BLaER1 treated with 17β-estradiol and CSF1 and Interleukin-3, amounts not matched to agents 10 nM and 100 nM (cell line): ENCODE measurements around the gene MMP23B.
"Not testable (repeated sequence)": the region's sequence is repeated elsewhere in the genome, so short reads cannot be mapped to it uniquely, and the experiment has no call there.

Source experiments
- H3K27ac ChIP-seq, 11 experiments: shearing (Covaris generic); formaldehyde crosslinking; 2 replicates each; pipeline ENCODE4 v1.8.1; 2022
- H3K27me3 ChIP-seq, 11 experiments: shearing (Covaris generic); formaldehyde crosslinking; 2 replicates each; pipeline ENCODE4 v1.8.1; 2022
- H3K36me3 ChIP-seq, 11 experiments: shearing (Covaris generic); formaldehyde crosslinking; 2 replicates each; pipeline ENCODE4 v1.8.1; 2022
- H3K4me1 ChIP-seq, 10 experiments: shearing (Covaris generic); formaldehyde crosslinking; 2 replicates each; pipeline ENCODE4 v1.8.1; 2022
- H3K4me2 ChIP-seq, 11 experiments: shearing (Covaris generic); formaldehyde crosslinking; 2 replicates each; pipeline ENCODE4 v1.8.1; 2022
- H3K4me3 ChIP-seq, 10 experiments: shearing (Covaris generic); formaldehyde crosslinking; 2 replicates each; pipeline ENCODE4 v1.8.1; 2022
- H3K9ac ChIP-seq, 11 experiments: shearing (Covaris generic); formaldehyde crosslinking; 2 replicates each; pipeline ENCODE4 v1.8.1; 2022
- H3K9me3 ChIP-seq, 11 experiments: shearing (Covaris generic); formaldehyde crosslinking; replicated peaks in 1 of 11; 2 replicates each; pipeline ENCODE4 v1.8.1; 2022
- H4K20me1 ChIP-seq, 11 experiments: shearing (Covaris generic); formaldehyde crosslinking; 2 replicates each; pipeline ENCODE4 v1.8.1; 2022
- Cebpa-rat ChIP-seq, 11 experiments: shearing (Covaris generic); IDR thresholded peaks; 2 replicates each; pipeline ENCODE4 v1.8.1; 2022

The MMP23B gene

GRCh38 chr1:1647567-1648241 lies 15.7 kb downstream of the MMP23B start:
- H3K4me3 ChIP-seq, H3K4me1 ChIP-seq, H3K9ac ChIP-seq, H3K27me3 ChIP-seq, H3K27ac ChIP-seq, H3K9me3 ChIP-seq, H3K4me2 ChIP-seq: not testable (repeated sequence)
- Histone ChIP-seq H4K20me1 (peaks cover 0 to 12% (median 0%) of the 10 kb centered on the region in 11 experiments; a peak in 2 of 22 replicates), H3K36me3 (peaks cover 62 to 74% (median 66%) of the 10 kb centered on the region in 11 experiments)

- H4K20me1 ChIP-seq = peaks cover 0 to 12% (median 0%) of the 10 kb centered on the region in 11 experiments; a peak in 2 of 22 replicates
- not testable (repeated sequence) for H3K4me2 ChIP-seq, H3K27me3 ChIP-seq, H3K4me3 ChIP-seq, H3K4me1 ChIP-seq, H3K9ac ChIP-seq, H3K9me3 ChIP-seq, H3K27ac ChIP-seq
- H3K36me3 ChIP-seq = peaks cover 67 to 79% (median 71%) of the 10 kb centered on the region in 11 experiments
These were observed 16.3 kb downstream of the MMP23B start for GRCh38 chr1:1648265-1648664.

GRCh38 chr1:1658583-1659549 lies 26.9 kb downstream of the MMP23B start, which contains the start of gene CDK11B:
Gene CDK11B (minus strand): TSS chr1:1659004. CDS start chr1:1657485, 1,519 bp downstream.
- Histone ChIP-seq H3K27ac (peak within 1 kb of the TSS; percentile 82 to 96 (median 90)), H3K4me3 (peak within 1 kb of the TSS; percentile 66 to 79 (median 74)), H3K4me2 (peak within 1 kb of the TSS; percentile 62 to 74 (median 67)), H3K36me3 (peaks cover 28 to 33% (median 32%) of the 10 kb centered on the region in 11 experiments), H3K9ac (peak within 1 kb of the TSS; percentile 75 to 92 (median 85)), H4K20me1 (peaks cover 0 to 11% (median 5%) of the 10 kb centered on the region in 11 experiments; a peak in 4 of 22 replicates)
- H3K9me3 ChIP-seq, H3K27me3 ChIP-seq, H3K4me1 ChIP-seq: not testable (repeated sequence)

GRCh38 chr1:1662392-1662791 lies 30.4 kb downstream of the MMP23B start:
- H3K4me3 ChIP-seq, H3K4me2 ChIP-seq, H3K27ac ChIP-seq, H3K9ac ChIP-seq, H3K9me3 ChIP-seq, H3K4me1 ChIP-seq, H3K27me3 ChIP-seq: not testable (repeated sequence)
- H4K20me1 ChIP-seq = peaks cover 0 to 13% (median 0%) of the 10 kb centered on the region in 11 experiments; a peak in 2 of 22 replicates
- H3K36me3 ChIP-seq = peaks cover 19 to 26% (median 22%) of the 10 kb centered on the region in 11 experiments

GRCh38 chr1:1662830-1663560 lies 31.0 kb downstream of the MMP23B start:
- H4K20me1 ChIP-seq = peaks cover 0 to 13% (median 0%) of the 10 kb centered on the region in 11 experiments; a peak in 2 of 22 replicates
- H3K4me2 ChIP-seq, H3K9ac ChIP-seq, H3K27me3 ChIP-seq, H3K4me1 ChIP-seq, H3K4me3 ChIP-seq, H3K9me3 ChIP-seq: not testable (repeated sequence)
- H3K36me3 ChIP-seq = peaks cover 19 to 31% (median 25%) of the 10 kb centered on the region in 11 experiments
- peak overlapping the region in 3 of 11 experiments; percentile 37 to 55 (median 40); a peak in 3 of 22 replicates for H3K27ac ChIP-seq

- peaks cover 0 to 10% (median 0%) of the 10 kb centered on the region in 10 experiments; a peak in 4 of 20 replicates for H3K4me1 ChIP-seq
- peaks cover 27 to 43% (median 36%) of the 10 kb centered on the region in 11 experiments for H3K36me3 ChIP-seq
- peaks cover 0 to 14% (median 0%) of the 10 kb centered on the region in 11 experiments; a peak in 2 of 22 replicates for H4K20me1 ChIP-seq
- not testable (repeated sequence) for H3K9me3 ChIP-seq, H3K9ac ChIP-seq, H3K4me2 ChIP-seq, H3K27me3 ChIP-seq, H3K4me3 ChIP-seq, H3K27ac ChIP-seq
These were observed 32.3 kb downstream of the MMP23B start for GRCh38 chr1:1664318-1664717.

GRCh38 chr1:1664941-1665814 lies 33.2 kb downstream of the MMP23B start:
- H3K4me1 ChIP-seq = peaks cover 0 to 13% (median 0%) of the 10 kb centered on the region in 10 experiments; a peak in 4 of 20 replicates
- no peaks in the 10 kb centered on the region for H3K9me3 ChIP-seq
- peak overlapping the region in 1 of 11 experiments; percentile 13; a peak in 2 of 22 replicates for H3K9ac ChIP-seq
- H3K36me3 ChIP-seq = peaks cover 36 to 52% (median 44%) of the 10 kb centered on the region in 11 experiments
- no peak overlapping the region for H3K27ac ChIP-seq
- peaks cover 0 to 20% (median 0%) of the 10 kb centered on the region in 11 experiments; a peak in 2 of 22 replicates for H4K20me1 ChIP-seq
- TF ChIP-seq Cebpa-rat (IDR thresholded peaks at IDR 0.05) = no peak
- H3K4me3 ChIP-seq = no peak overlapping the region
- H3K4me2 ChIP-seq = no peak overlapping the region
- no peaks in the 10 kb centered on the region for H3K27me3 ChIP-seq

GRCh38 chr1:1665815-1666251 lies 33.9 kb downstream of the MMP23B start:
- H3K9me3 ChIP-seq = no peaks in the 10 kb centered on the region
- H3K27ac ChIP-seq = no peak overlapping the region
- H3K27me3 ChIP-seq = no peaks in the 10 kb centered on the region
- H3K9ac ChIP-seq = no peak overlapping the region
- H3K36me3 ChIP-seq = peaks cover 40 to 58% (median 48%) of the 10 kb centered on the region in 11 experiments
- no peak overlapping the region for H3K4me2 ChIP-seq
- no peak overlapping the region for H3K4me3 ChIP-seq
- no peak for TF ChIP-seq Cebpa-rat (IDR thresholded peaks at IDR 0.05)
- peaks cover 0 to 20% (median 0%) of the 10 kb centered on the region in 11 experiments; a peak in 2 of 22 replicates for H4K20me1 ChIP-seq
- H3K4me1 ChIP-seq = peaks cover 0 to 19% (median 0%) of the 10 kb centered on the region in 10 experiments; a peak in 3 of 20 replicates
